NCI-H460 (cell line): ENCODE measurements around the gene TRIM40. TPM values are rescaled to one million over a fixed set of nuclear protein-coding genes. Genes with fewer than 3 reads are reported as not detected.
"Not testable (repeated sequence)": the region's sequence is repeated elsewhere in the genome, so short reads cannot be mapped to it uniquely, and the experiment has no call there.

Source experiments
- DNase-seq: peaks from one replicate; pipeline ENCODE4 v3.0.0-alpha.2; 2016; ENCODE audit warnings: low read depth; ENCODE audit errors: extremely low read depth
- total RNA-seq: library from RNA; depleted of rRNA; stranded (reverse); fragments of >200 nt; shearing (Covaris generic); gene quantifications from 2 replicates; pipeline ENCODE4 v1.2.3, GENCODE V29; 2014

Gene TRIM40
- total RNA-seq, 1 experiment from 2014 or later: not detected

GRCh38 chr6:30113003-30113759 is 22.8 kb upstream of the TRIM40 start, which contains the start of gene TRIM31:
Gene TRIM31 (minus strand): TSS chr6:30113090. CDS start chr6:30112805, 285 bp downstream.
- no peak for DNase-seq

- no peak for DNase-seq
These were observed 22.1 kb upstream of the TRIM40 start for GRCh38 chr6:30113841-30114240.

- DNase-seq: no peak
These were observed 19.2 kb upstream of the TRIM40 start for GRCh38 chr6:30116724-30117123.

- DNase-seq: not testable (repeated sequence)
These were observed 17.2 kb upstream of the TRIM40 start for GRCh38 chr6:30118691-30119090.

- DNase-seq: no peak
These were observed 14.2 kb upstream of the TRIM40 start for GRCh38 chr6:30121446-30122366.

GRCh38 chr6:30122515-30122914 is 13.4 kb upstream of the TRIM40 start:
- no peak for DNase-seq

GRCh38 chr6:30127238-30128093 is 8.5 kb upstream of the TRIM40 start:
- DNase-seq: no peak

- DNase-seq: no peak
These were observed 6.4 kb upstream of the TRIM40 start for GRCh38 chr6:30129265-30130178.

GRCh38 chr6:30130179-30130679 is 5.7 kb upstream of the TRIM40 start:
- no peak for DNase-seq

- peak; percentile 74 for DNase-seq
These were observed 4.8 kb upstream of the TRIM40 start for GRCh38 chr6:30130887-30131862.

GRCh38 chr6:30131947-30132497 is 3.9 kb upstream of the TRIM40 start:
- DNase-seq: no peak

GRCh38 chr6:30135147-30135546 is 793 bp upstream of the TRIM40 start:
- DNase-seq: no peak

GRCh38 chr6:30136570-30137286 is 788 bp downstream of the TRIM40 start:
- DNase-seq: no peak

GRCh38 chr6:30140240-30140639 is 4.3 kb downstream of the TRIM40 start:
- not testable (repeated sequence) for DNase-seq

- DNase-seq: no peak
These were observed 6.7 kb downstream of the TRIM40 start for GRCh38 chr6:30142665-30143064.

- no peak for DNase-seq
These were observed 7.8 kb downstream of the TRIM40 start for GRCh38 chr6:30143780-30144179.

- DNase-seq: no peak
These were observed 8.9 kb downstream of the TRIM40 start for GRCh38 chr6:30144811-30145210.
